HFFc6 (cell line): ENCODE data around the gene ZSWIM1. TPM values are rescaled to one million over a fixed set of nuclear protein-coding genes. Genes with fewer than 3 reads are reported as not detected.

Experiments
- DNase-seq: peaks from one replicate; pipeline ENCODE4 v3.0.0-alpha.2; 2018
- H3K27ac Mint-ChIP-seq: 2 replicates; pipeline ENCODE4 v1.8.0; 2020; ENCODE audit warnings: mild to moderate bottlenecking, mixed read lengths
- H3K27me3 Mint-ChIP-seq: 2 replicates; pipeline ENCODE4 v1.8.0; 2021; ENCODE audit warnings: mild to moderate bottlenecking, moderate library complexity, mixed read lengths; ENCODE audit not compliant: insufficient read depth
- H3K36me3 Mint-ChIP-seq: 2 replicates; pipeline ENCODE4 v1.8.0; 2021; ENCODE audit warnings: low read depth, mixed read lengths
- H3K4me1 Mint-ChIP-seq: 2 replicates; pipeline ENCODE4 v1.8.0; 2020; ENCODE audit warnings: low read depth, mixed read lengths
- H3K4me3 Mint-ChIP-seq: 2 replicates; pipeline ENCODE4 v1.8.0; 2020; ENCODE audit warnings: mild to moderate bottlenecking, moderate library complexity, mixed read lengths
- H3K9me3 Mint-ChIP-seq: 2 replicates; pipeline ENCODE4 v1.8.0; 2020; ENCODE audit warnings: mild to moderate bottlenecking, mixed read lengths
- total RNA-seq, 6 experiments: library from RNA; stranded (reverse); fragmentation: NEBNext Ultra II Directional; extraction: Animal tissue kit (Norgen Biotek cat#: 25700); gene quantifications; 2 replicates in 1 of 6; 3 replicates in 5 of 6; pipeline ENCODE4 v1.2.3, GENCODE V29; 2021
- TF ChIP-seq, protein P1 (sequence below): fragments of 200-600 bp; sonication (generic); IDR thresholded peaks from 2 replicates; pipeline ENCODE4 v1.5.0; 2021; ENCODE audit warnings: antibody characterized with exemption, mild to moderate bottlenecking

The ZSWIM1 gene
- total RNA-seq, 6 experiments from 2014 or later = 9.8 to 11.7 (median 10.3) TPM

DNA sequence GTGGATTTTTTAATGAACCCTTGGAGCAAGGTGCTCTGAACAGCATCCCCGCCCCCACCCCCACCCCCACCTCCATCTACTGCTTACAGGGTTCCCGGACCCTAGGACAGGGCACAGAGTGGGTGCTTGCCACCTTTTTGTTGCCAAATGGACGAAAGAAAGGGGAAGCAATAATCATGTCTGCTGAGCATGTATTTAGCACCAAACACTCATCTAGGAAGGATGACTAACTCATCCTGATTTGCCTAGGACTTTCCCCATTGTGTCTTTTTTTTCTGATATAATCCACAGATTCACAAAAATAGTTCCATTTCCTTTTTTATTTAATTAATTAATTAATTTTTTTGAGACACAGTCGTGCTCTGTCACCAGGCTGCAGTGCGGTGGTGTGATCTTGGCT, 32.1 kb downstream of the ZSWIM1 start:
- Mint-ChIP-seq H3K4me1 (peaks cover 27% of the 10 kb centered on the region), H3K4me3 (no peak overlapping the region; the same call in 1 of the 2 replicates), H3K27ac (no peak overlapping the region), H3K9me3 (no peaks in the 10 kb centered on the region), H3K27me3 (peaks cover 8% of the 10 kb centered on the region), H3K36me3 (peaks cover 5% of the 10 kb centered on the region)
- DNase-seq = no peak
- TF ChIP-seq, protein P1, sequence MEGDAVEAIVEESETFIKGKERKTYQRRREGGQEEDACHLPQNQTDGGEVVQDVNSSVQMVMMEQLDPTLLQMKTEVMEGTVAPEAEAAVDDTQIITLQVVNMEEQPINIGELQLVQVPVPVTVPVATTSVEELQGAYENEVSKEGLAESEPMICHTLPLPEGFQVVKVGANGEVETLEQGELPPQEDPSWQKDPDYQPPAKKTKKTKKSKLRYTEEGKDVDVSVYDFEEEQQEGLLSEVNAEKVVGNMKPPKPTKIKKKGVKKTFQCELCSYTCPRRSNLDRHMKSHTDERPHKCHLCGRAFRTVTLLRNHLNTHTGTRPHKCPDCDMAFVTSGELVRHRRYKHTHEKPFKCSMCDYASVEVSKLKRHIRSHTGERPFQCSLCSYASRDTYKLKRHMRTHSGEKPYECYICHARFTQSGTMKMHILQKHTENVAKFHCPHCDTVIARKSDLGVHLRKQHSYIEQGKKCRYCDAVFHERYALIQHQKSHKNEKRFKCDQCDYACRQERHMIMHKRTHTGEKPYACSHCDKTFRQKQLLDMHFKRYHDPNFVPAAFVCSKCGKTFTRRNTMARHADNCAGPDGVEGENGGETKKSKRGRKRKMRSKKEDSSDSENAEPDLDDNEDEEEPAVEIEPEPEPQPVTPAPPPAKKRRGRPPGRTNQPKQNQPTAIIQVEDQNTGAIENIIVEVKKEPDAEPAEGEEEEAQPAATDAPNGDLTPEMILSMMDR = no peak

DNA sequence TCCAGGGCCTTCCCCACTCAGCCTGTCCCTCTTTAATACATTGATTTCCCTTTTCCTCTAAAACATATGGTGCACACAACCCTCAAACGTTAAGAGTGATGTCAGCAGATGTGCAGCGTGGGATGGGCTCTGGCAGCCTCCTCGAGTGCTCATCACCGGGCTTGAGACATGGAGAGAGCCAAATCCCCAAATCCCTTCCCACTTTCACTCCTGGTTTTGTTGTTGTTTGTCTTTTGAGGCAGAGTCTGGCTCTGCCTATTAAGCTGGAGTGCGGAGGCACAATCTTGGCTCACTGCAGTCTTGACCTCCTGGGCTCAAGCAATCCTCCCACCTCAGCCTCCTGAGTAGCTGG, 36.7 kb downstream of the ZSWIM1 start:
- H3K36me3 Mint-ChIP-seq = no peaks in the 10 kb centered on the region
- no peak overlapping the region for H3K27ac Mint-ChIP-seq
- peaks cover 24% of the 10 kb centered on the region for H3K4me1 Mint-ChIP-seq
- no peak for DNase-seq
- H3K4me3 Mint-ChIP-seq = no peak overlapping the region
- TF ChIP-seq, protein P1 = no peak
- peaks cover 11% of the 10 kb centered on the region for H3K27me3 Mint-ChIP-seq
- H3K9me3 Mint-ChIP-seq = no peaks in the 10 kb centered on the region

DNA sequence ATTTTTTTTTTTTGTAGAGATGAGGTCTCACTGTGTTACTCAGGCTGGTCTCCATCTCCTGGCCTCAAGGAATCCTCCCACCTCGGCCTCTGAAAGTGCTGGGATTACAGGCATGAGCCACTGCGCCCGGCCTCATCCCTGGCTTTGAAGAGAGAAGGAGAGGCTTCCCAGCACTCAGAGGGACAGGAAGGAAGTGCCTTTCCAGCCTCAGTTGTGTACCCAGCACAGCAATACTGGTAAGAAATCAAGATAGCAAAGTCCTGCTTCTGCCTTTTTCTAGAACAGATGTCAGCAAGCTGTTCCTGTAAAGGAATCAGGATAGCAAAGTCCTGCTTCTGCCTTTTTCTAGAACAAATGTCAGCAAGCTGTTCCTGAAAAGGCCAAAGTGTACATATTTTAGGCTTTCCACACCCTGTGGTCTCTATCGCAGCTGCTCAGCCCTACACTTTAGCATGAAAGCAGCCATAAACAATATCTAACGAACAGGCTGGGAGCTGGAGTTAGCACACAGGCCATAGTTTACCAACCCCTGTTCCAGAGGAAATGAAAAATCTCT, 37.2 kb downstream of the ZSWIM1 start:
- TF ChIP-seq, protein P1 = no peak
- Mint-ChIP-seq H3K27ac (no peak overlapping the region), H3K4me3 (no peak overlapping the region), H3K4me1 (peaks cover 24% of the 10 kb centered on the region), H3K36me3 (no peaks in the 10 kb centered on the region), H3K9me3 (no peaks in the 10 kb centered on the region), H3K27me3 (peaks cover 11% of the 10 kb centered on the region)
- no peak for DNase-seq

DNA sequence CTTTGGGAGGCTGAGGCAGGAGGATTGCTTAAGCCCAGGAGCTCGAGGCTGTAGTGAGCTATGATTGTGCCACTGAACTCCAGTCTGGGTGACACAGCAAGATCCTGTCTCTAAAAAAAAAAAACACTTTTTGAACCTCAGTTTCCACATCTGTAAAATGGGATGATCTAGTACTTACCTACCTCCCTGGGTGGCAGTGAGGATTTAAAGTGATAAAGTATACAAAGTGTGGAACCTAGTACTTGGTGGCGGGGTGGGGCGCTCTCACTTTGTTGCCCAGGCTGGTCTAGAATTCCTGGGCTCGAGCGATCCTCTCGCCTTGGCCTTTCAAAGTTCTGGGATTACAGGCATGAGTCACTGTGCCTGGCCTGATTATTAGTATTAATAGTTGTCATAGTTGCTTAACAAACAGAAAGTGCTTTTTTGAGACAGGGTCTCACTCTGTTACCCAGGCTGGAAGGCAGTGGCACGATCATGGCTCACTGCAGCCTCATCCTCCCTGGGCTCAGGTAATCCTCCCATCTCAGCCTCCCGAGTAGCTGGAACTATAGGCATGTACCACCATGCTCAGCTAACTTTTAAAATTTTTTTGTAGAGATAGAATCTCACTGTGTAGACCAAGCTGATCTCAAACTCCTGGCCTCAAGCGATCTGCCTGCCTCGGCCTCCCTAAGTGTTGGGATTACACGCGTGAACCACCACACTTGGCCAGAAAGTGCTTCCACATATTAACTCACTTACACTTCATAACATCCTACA, 37.9 kb downstream of the ZSWIM1 start:
- no peak for DNase-seq
- Mint-ChIP-seq H3K9me3 (no peaks in the 10 kb centered on the region), H3K27ac (no peak overlapping the region), H3K4me3 (no peak overlapping the region), H3K27me3 (peaks cover 11% of the 10 kb centered on the region), H3K4me1 (peaks cover 24% of the 10 kb centered on the region), H3K36me3 (no peaks in the 10 kb centered on the region)
- TF ChIP-seq, protein P1 = no peak

DNA sequence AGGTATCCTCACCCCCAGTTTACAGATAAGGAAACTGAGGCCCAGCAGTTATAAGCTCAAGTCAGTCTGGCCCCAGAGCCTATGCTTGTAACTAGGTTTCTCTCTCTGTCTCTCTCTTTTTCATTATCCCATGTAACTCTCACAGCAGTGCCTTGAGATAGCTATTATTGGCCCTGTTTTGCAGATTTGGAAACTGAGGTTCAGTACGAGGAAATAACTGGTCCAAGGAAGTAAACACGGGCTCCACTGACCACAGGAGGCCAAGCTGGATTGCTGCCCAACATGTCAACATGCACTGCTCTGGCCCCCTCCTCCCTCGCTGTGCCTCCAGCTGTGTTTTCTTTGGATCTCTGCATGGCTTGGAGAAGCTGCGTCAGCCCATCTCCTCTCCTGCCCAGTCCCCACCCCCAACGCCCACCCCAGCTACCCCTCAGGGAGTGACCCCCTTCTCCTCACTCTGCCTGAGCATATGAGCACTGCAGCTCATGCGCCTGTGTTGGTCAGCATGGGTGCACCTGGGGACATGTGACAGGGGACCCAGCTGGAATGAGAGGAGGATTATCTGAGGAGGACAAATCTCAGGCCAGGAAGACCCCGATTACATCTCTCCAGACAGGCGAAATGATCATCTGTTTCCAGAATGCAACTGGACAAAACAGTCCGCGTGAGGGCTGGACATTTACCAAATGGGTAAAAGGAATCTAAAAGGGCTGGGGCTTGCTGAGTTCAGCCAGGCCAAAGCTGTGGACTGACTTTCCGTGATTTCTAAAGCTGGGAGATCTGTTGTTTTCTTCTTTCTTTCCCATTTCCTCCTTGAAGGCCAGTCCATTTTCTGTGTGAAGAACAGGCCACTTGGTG, 38.7 kb downstream of the ZSWIM1 start:
- H3K27me3 Mint-ChIP-seq = peaks cover 9% of the 10 kb centered on the region
- H3K9me3 Mint-ChIP-seq = no peaks in the 10 kb centered on the region
- H3K27ac Mint-ChIP-seq = no peak overlapping the region
- no peaks in the 10 kb centered on the region for H3K36me3 Mint-ChIP-seq
- H3K4me1 Mint-ChIP-seq = peaks cover 30% of the 10 kb centered on the region
- TF ChIP-seq, protein P1 = no peak
- H3K4me3 Mint-ChIP-seq = no peak overlapping the region
- no peak for DNase-seq
